HG03045 (cell line): ENCODE results near the gene CDC45.
"Not testable (repeated sequence)": the region's sequence is repeated elsewhere in the genome, so short reads cannot be mapped to it uniquely, and the experiment has no call there.

Experiments used
- ATAC-seq: cut with Tn5 transposase; IDR thresholded peaks from one replicate; pipeline ENCODE4 v1.9.1; 2021; ENCODE audit warnings: mild to moderate bottlenecking, moderate library complexity; ENCODE audit not compliant: unreplicated experiment

CDC45 gene

GRCh38 chr22:19479355-19480172 is at the start of gene CDC45:
Gene CDC45 (plus strand): TSS chr22:19479920. CDS start chr22:19479969, 49 bp downstream.
- peak; percentile 90 for ATAC-seq

- ATAC-seq: no peak
Measured at GRCh38 chr22:19429950-19430889, 49.5 kb upstream of the CDC45 start.

- ATAC-seq: peak; percentile 17
Measured at GRCh38 chr22:19430890-19431541, 48.7 kb upstream of the CDC45 start.

GRCh38 chr22:19431649-19432132 is 48.0 kb upstream of the CDC45 start, which contains the start of gene HIRA:
Gene HIRA (minus strand): TSS chr22:19431733. CDS start chr22:19431476, 257 bp downstream.
- peak; percentile 60 for ATAC-seq

- ATAC-seq: peak; percentile 73
Measured at GRCh38 chr22:19432133-19432851, 47.4 kb upstream of the CDC45 start, which contains the start of gene MRPL40. Gene MRPL40 (plus strand): TSS chr22:19432545. CDS start chr22:19432555, 10 bp downstream.

- no peak for ATAC-seq
Measured at GRCh38 chr22:19434401-19434800, 45.3 kb upstream of the CDC45 start.

- ATAC-seq: no peak
Measured at GRCh38 chr22:19434829-19435580, 44.7 kb upstream of the CDC45 start.

GRCh38 chr22:19436444-19437161 is 43.1 kb upstream of the CDC45 start:
- not testable (repeated sequence) for ATAC-seq

GRCh38 chr22:19438298-19438697 is 41.4 kb upstream of the CDC45 start:
- no peak for ATAC-seq

GRCh38 chr22:19440411-19441195 is 39.1 kb upstream of the CDC45 start:
- ATAC-seq: no peak

- no peak for ATAC-seq
Measured at GRCh38 chr22:19442166-19442565, 37.6 kb upstream of the CDC45 start.

- no peak for ATAC-seq
Measured at GRCh38 chr22:19443544-19444211, 36.0 kb upstream of the CDC45 start.

- ATAC-seq: not testable (repeated sequence)
Measured at GRCh38 chr22:19445279-19445982, 34.3 kb upstream of the CDC45 start.

GRCh38 chr22:19446603-19447329 is 33.0 kb upstream of the CDC45 start:
- no peak for ATAC-seq

- ATAC-seq: peak; percentile 75
Measured at GRCh38 chr22:19447330-19448075, 32.2 kb upstream of the CDC45 start, which contains the start of gene C22orf39. Gene C22orf39 (minus strand): TSS chr22:19447711. CDS start chr22:19447688, 23 bp downstream.
